HG03108 (cell line): ENCODE measurements around the gene CYB5B.

Experiments
- ATAC-seq: cut with Tn5 transposase; IDR thresholded peaks from one replicate; pipeline ENCODE4 v1.9.1; 2021; ENCODE audit warnings: moderate library complexity; ENCODE audit not compliant: unreplicated experiment

Gene CYB5B

GRCh38 chr16:69483611-69484010, 59.2 kb downstream of the CYB5B start:
- ATAC-seq, result no peak

GRCh38 chr16:69485361-69485760, 60.9 kb downstream of the CYB5B start:
- no peak for ATAC-seq

- ATAC-seq, result no peak
Measured at GRCh38 chr16:69485816-69486215, 61.4 kb downstream of the CYB5B start.

- no peak for ATAC-seq
Measured at GRCh38 chr16:69486272-69486671, 61.9 kb downstream of the CYB5B start.

GRCh38 chr16:69486724-69487123, 62.3 kb downstream of the CYB5B start:
- no peak for ATAC-seq

GRCh38 chr16:69490707-69491324, 66.4 kb downstream of the CYB5B start:
- no peak for ATAC-seq

GRCh38 chr16:69494991-69495392, 70.6 kb downstream of the CYB5B start:
- ATAC-seq, result no peak

- ATAC-seq, result no peak
Measured at GRCh38 chr16:69495821-69496220, 71.4 kb downstream of the CYB5B start.

GRCh38 chr16:69496376-69496775, 72.0 kb downstream of the CYB5B start:
- ATAC-seq, result no peak

- ATAC-seq, result no peak
Measured at GRCh38 chr16:69496896-69497295, 72.5 kb downstream of the CYB5B start.

- no peak for ATAC-seq
Measured at GRCh38 chr16:69497876-69498596, 73.6 kb downstream of the CYB5B start.

GRCh38 chr16:69498926-69499325, 74.5 kb downstream of the CYB5B start:
- no peak for ATAC-seq

GRCh38 chr16:69499541-69500230, 75.3 kb downstream of the CYB5B start:
- ATAC-seq, result no peak

- ATAC-seq, result no peak
Measured at GRCh38 chr16:69500496-69500895, 76.1 kb downstream of the CYB5B start.

- no peak for ATAC-seq
Measured at GRCh38 chr16:69501956-69502745, 77.7 kb downstream of the CYB5B start.

- no peak for ATAC-seq
Measured at GRCh38 chr16:69503244-69503643, 78.8 kb downstream of the CYB5B start.

- ATAC-seq, result no peak
Measured at GRCh38 chr16:69508033-69508755, 83.8 kb downstream of the CYB5B start.

GRCh38 chr16:69509125-69509524, 84.7 kb downstream of the CYB5B start:
- ATAC-seq, result no peak

GRCh38 chr16:69511651-69512050, 87.2 kb downstream of the CYB5B start:
- no peak for ATAC-seq

GRCh38 chr16:69513180-69513966, 89.0 kb downstream of the CYB5B start:
- no peak for ATAC-seq
